Lower leg skin (tissue), 3 donors: Measurements from ENCODE around the gene CHADL.

ENCODE experiments used
- POLR2A ChIP-seq, 2 donors: fragments of 450-650 bp; IDR thresholded peaks; one replicate each; pipeline ENCODE4 v1.6.1; 2016 to 2017; ENCODE audit warnings: antibody characterized with exemption in 2 of 2, mild to moderate bottlenecking in 1 of 2, moderate library complexity in 1 of 2
- TF ChIP-seq, protein P1 (sequence below), 3 donors: fragments of 450-650 bp; IDR thresholded peaks; one replicate each; pipeline ENCODE4 v1.5.1; 2016; ENCODE audit warnings: antibody characterized with exemption in 3 of 3, mild to moderate bottlenecking in 3 of 3, moderate library complexity in 2 of 3

DNA sequence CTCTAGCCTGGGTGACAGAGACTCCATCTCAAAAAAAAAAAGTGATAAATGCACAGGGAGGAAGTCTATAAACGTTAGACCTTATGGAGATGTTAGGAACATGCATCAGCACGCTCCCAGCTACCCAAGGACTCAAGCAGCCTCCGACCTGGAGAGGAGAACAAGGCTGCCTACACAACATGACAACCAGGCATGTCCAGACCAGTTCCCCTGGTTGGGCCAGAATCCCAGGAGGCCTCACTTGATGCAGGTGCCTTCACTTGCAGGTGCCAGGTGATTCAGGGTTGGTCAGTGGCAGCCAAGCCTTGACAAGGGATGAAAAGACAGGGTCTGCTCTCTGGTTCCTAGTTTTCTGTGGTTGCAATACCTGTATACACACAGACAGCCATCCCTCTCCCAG lies 39.3 kb upstream of the CHADL start:
- TF ChIP-seq, protein P1, sequence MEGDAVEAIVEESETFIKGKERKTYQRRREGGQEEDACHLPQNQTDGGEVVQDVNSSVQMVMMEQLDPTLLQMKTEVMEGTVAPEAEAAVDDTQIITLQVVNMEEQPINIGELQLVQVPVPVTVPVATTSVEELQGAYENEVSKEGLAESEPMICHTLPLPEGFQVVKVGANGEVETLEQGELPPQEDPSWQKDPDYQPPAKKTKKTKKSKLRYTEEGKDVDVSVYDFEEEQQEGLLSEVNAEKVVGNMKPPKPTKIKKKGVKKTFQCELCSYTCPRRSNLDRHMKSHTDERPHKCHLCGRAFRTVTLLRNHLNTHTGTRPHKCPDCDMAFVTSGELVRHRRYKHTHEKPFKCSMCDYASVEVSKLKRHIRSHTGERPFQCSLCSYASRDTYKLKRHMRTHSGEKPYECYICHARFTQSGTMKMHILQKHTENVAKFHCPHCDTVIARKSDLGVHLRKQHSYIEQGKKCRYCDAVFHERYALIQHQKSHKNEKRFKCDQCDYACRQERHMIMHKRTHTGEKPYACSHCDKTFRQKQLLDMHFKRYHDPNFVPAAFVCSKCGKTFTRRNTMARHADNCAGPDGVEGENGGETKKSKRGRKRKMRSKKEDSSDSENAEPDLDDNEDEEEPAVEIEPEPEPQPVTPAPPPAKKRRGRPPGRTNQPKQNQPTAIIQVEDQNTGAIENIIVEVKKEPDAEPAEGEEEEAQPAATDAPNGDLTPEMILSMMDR (IDR thresholded peaks at IDR 0.05), result no peak
- no peak for TF ChIP-seq POLR2A (IDR thresholded peaks at IDR 0.05)
